Measurements from ENCODE around the gene ZAR1.

ZAR1 gene

GRCh38 chr4:48484494-48485168, 5.4 kb upstream of the ZAR1 start:
- peaks cover 0 to 4% of the 10 kb centered on the region in 2 donors for H3K4me1 ChIP-seq (ENCODE audit: control insufficient read depth in 1 of 2, insufficient read depth in 2 of 2, low read length in 2 of 2)
- no peak overlapping the region for H3K27ac ChIP-seq (ENCODE audit: low read depth, low read length)
- peaks cover 61 to 81% of the 10 kb centered on the region in 2 donors for H3K27me3 ChIP-seq (ENCODE audit: control insufficient read depth in 1 of 2, insufficient read depth in 2 of 2, low read length in 2 of 2)
- no peak overlapping the region for H3K9ac ChIP-seq (ENCODE audit: low read depth in 1 of 2, low read length in 2 of 2)
- H3K36me3 ChIP-seq (ENCODE audit: control insufficient read depth in 1 of 2, insufficient read depth in 2 of 2, low read length in 2 of 2), result no peaks in the 10 kb centered on the region
- no peak overlapping the region for H3K4me3 ChIP-seq (ENCODE audit: low read depth in 1 of 2, low read length in 2 of 2)
- H3K9me3 ChIP-seq (ENCODE audit: control insufficient read depth in 1 of 2, low read length in 2 of 2), result no peaks in the 10 kb centered on the region

DNA sequence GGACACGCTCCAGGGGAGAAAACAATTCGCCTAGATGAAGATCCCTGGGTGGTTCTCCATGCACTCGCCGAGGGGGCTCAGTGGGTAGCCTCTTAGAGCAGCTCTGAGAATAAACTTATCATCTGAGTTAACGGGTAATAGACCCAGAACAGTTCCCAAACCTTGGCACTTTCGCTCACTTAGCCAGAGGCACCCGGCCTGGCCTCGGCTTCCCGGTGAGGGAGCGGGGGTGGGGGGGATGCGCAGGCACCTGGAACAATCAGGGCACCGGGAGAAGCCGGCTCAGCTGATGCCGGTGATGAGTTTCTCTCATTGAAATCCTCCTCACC, 405 bp upstream of the ZAR1 start:
- Histone ChIP-seq H3K27ac (ENCODE audit: low read depth, low read length) (no peak overlapping the region), H3K4me1 (ENCODE audit: control insufficient read depth in 1 of 2, insufficient read depth in 2 of 2, low read length in 2 of 2) (no peaks in the 10 kb centered on the region), H3K36me3 (ENCODE audit: control insufficient read depth in 1 of 2, insufficient read depth in 2 of 2, low read length in 2 of 2) (no peaks in the 10 kb centered on the region), H3K9ac (ENCODE audit: low read depth in 1 of 2, low read length in 2 of 2) (no peak overlapping the region), H3K27me3 (ENCODE audit: control insufficient read depth in 1 of 2, insufficient read depth in 2 of 2, low read length in 2 of 2) (peaks cover 50 to 82% of the 10 kb centered on the region in 2 donors), H3K4me3 (ENCODE audit: low read depth in 1 of 2, low read length in 2 of 2) (peak overlapping the region in 1 of 2 donors; percentile 35), H3K9me3 (ENCODE audit: control insufficient read depth in 1 of 2, low read length in 2 of 2) (no peaks in the 10 kb centered on the region)

- no peak overlapping the region for H3K9ac ChIP-seq (ENCODE audit: low read depth in 1 of 2, low read length in 2 of 2)
These were observed 845 bp downstream of the ZAR1 start for GRCh38 chr4:48490680-48491513.

DNA sequence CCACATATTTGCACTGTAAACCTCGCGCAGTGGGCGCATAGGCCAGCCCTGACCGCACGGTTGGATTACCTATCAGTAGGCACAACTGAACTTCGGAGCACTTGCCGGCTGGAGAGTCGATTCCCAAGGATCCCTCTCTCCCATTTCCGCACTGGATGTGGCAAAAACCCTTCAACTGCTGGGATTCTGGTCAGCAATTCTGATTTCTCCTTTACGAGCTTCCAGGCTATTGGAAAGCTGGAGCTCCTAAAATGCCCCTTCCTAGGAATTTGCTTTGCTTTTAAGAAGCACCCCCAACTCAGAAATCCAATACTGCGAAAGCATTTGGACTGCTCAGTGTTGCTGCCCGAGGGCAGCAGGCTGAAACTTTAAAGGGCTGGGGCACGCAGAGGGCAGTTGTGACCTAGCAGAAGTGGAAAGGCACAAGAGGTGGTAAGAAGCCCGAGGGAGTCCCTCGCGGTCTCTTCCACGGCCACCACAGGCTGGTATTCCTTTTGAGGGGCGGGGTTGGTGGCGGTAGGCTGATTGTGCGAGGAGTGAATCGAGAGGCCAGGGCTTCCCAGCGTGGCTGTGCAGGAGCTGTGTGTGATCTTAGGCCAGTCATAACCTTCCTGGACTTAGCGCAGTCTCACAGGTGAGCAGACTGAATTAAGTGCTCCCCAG, 1.6 kb downstream of the ZAR1 start:
- H3K4me3 ChIP-seq (ENCODE audit: low read depth in 1 of 2, low read length in 2 of 2), result no peak overlapping the region
- H3K9me3 ChIP-seq (ENCODE audit: control insufficient read depth in 1 of 2, low read length in 2 of 2), result no peaks in the 10 kb centered on the region
- peaks cover 37 to 64% of the 10 kb centered on the region in 2 donors for H3K27me3 ChIP-seq (ENCODE audit: control insufficient read depth in 1 of 2, insufficient read depth in 2 of 2, low read length in 2 of 2)
- H3K9ac ChIP-seq (ENCODE audit: low read depth in 1 of 2, low read length in 2 of 2), result no peak overlapping the region
- no peak overlapping the region for H3K27ac ChIP-seq (ENCODE audit: low read depth, low read length)
- no peaks in the 10 kb centered on the region for H3K4me1 ChIP-seq (ENCODE audit: control insufficient read depth in 1 of 2, insufficient read depth in 2 of 2, low read length in 2 of 2)
- peaks cover 0 to 4% of the 10 kb centered on the region in 2 donors for H3K36me3 ChIP-seq (ENCODE audit: control insufficient read depth in 1 of 2, insufficient read depth in 2 of 2, low read length in 2 of 2)

More at GRCh38 chr4:48490680-48491513, 845 bp downstream of the ZAR1 start:
- H3K36me3 ChIP-seq (ENCODE audit: control insufficient read depth in 1 of 2, insufficient read depth in 2 of 2, low read length in 2 of 2), result peaks cover 0 to 2% of the 10 kb centered on the region in 2 donors
- no peak overlapping the region for H3K27ac ChIP-seq (ENCODE audit: low read depth, low read length)
- H3K4me1 ChIP-seq (ENCODE audit: control insufficient read depth in 1 of 2, insufficient read depth in 2 of 2, low read length in 2 of 2), result no peaks in the 10 kb centered on the region
- H3K27me3 ChIP-seq (ENCODE audit: control insufficient read depth in 1 of 2, insufficient read depth in 2 of 2, low read length in 2 of 2), result peaks cover 42 to 70% of the 10 kb centered on the region in 2 donors
- no peak overlapping the region for H3K4me3 ChIP-seq (ENCODE audit: low read depth in 1 of 2, low read length in 2 of 2)
- no peaks in the 10 kb centered on the region for H3K9me3 ChIP-seq (ENCODE audit: control insufficient read depth in 1 of 2, low read length in 2 of 2)

DNA sequence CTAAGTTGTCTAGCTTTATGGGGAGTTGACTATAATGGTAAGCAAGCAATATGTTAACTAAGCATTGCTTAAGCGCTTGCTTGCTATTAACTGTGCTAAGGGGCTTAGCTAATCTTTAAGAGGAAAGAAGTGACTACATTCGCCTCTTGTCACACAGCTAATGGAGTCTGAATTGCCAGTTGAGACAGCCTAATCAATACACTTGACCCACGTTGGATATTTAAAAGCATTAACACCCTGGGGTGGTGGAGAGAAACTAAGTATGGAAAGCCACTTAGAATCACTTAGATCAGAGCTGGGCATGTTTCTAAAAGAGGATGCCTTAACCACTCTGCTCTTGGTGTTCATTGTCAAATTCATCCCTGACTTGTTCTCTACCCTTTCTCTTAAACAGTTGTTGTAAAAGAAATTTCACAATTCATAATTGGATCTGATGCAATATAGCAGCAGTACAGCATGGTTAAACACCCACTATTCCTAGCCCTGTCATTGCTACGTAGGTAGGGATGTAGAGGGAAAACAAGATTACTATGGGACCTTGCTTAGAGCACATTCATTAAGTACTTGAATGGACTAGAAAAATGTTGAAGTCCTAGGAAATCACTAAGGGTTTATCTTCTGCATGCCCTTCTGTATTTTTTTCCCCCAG, 3.5 kb downstream of the ZAR1 start:
- H3K4me3 ChIP-seq (ENCODE audit: low read depth in 1 of 2, low read length in 2 of 2), result no peak overlapping the region
- H3K27me3 ChIP-seq (ENCODE audit: control insufficient read depth in 1 of 2, insufficient read depth in 2 of 2, low read length in 2 of 2), result peaks cover 29 to 47% of the 10 kb centered on the region in 2 donors
- no peaks in the 10 kb centered on the region for H3K9me3 ChIP-seq (ENCODE audit: control insufficient read depth in 1 of 2, low read length in 2 of 2)
- no peak overlapping the region for H3K9ac ChIP-seq (ENCODE audit: low read depth in 1 of 2, low read length in 2 of 2)
- H3K4me1 ChIP-seq (ENCODE audit: control insufficient read depth in 1 of 2, insufficient read depth in 2 of 2, low read length in 2 of 2), result no peaks in the 10 kb centered on the region
- no peak overlapping the region for H3K27ac ChIP-seq (ENCODE audit: low read depth, low read length)
- peaks cover 0 to 4% of the 10 kb centered on the region in 2 donors for H3K36me3 ChIP-seq (ENCODE audit: control insufficient read depth in 1 of 2, insufficient read depth in 2 of 2, low read length in 2 of 2)

GRCh38 chr4:48495941-48496340, 5.9 kb downstream of the ZAR1 start:
- H3K27me3 ChIP-seq (ENCODE audit: control insufficient read depth in 1 of 2, insufficient read depth in 2 of 2, low read length in 2 of 2), result peaks cover 10 to 24% of the 10 kb centered on the region in 2 donors
- H3K9ac ChIP-seq (ENCODE audit: low read depth in 1 of 2, low read length in 2 of 2), result no peak overlapping the region
- H3K4me1 ChIP-seq (ENCODE audit: control insufficient read depth in 1 of 2, insufficient read depth in 2 of 2, low read length in 2 of 2), result no peaks in the 10 kb centered on the region
- H3K27ac ChIP-seq (ENCODE audit: low read depth, low read length), result no peak overlapping the region
- H3K9me3 ChIP-seq (ENCODE audit: control insufficient read depth in 1 of 2, low read length in 2 of 2), result no peaks in the 10 kb centered on the region
- peaks cover 5 to 25% of the 10 kb centered on the region in 2 donors for H3K36me3 ChIP-seq (ENCODE audit: control insufficient read depth in 1 of 2, insufficient read depth in 2 of 2, low read length in 2 of 2)
- no peak overlapping the region for H3K4me3 ChIP-seq (ENCODE audit: low read depth in 1 of 2, low read length in 2 of 2)

DNA sequence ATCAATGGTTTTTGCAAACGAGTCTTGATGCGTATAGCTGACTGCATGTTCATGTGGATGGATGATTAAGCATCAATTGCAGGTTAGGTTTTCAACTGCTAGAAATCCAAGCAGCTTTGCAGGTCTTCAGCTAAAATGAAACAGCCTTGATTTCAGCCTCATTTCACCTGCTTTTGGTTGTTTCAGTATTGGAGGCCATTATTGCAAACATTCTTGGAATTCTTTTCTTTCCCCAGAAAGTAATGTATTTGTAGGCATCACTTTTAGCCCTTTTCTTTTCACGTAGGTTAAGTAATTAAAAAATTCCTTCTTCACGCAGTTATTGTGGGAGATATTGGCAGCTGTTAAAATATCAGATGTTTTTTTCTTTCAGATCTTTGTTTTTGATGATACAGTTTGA, 8.8 kb downstream of the ZAR1 start:
- no peak overlapping the region for H3K27ac ChIP-seq (ENCODE audit: low read depth, low read length)
- no peaks in the 10 kb centered on the region for H3K4me1 ChIP-seq (ENCODE audit: control insufficient read depth in 1 of 2, insufficient read depth in 2 of 2, low read length in 2 of 2)
- no peaks in the 10 kb centered on the region for H3K27me3 ChIP-seq (ENCODE audit: control insufficient read depth in 1 of 2, insufficient read depth in 2 of 2, low read length in 2 of 2)
- no peak overlapping the region for H3K4me3 ChIP-seq (ENCODE audit: low read depth in 1 of 2, low read length in 2 of 2)
- peaks cover 8 to 35% of the 10 kb centered on the region in 2 donors for H3K36me3 ChIP-seq (ENCODE audit: control insufficient read depth in 1 of 2, insufficient read depth in 2 of 2, low read length in 2 of 2)
- H3K9me3 ChIP-seq (ENCODE audit: control insufficient read depth in 1 of 2, low read length in 2 of 2), result no peaks in the 10 kb centered on the region
- H3K9ac ChIP-seq (ENCODE audit: low read depth in 1 of 2, low read length in 2 of 2), result no peak overlapping the region

GRCh38 chr4:48499551-48500066, 9.6 kb downstream of the ZAR1 start:
- no peak overlapping the region for H3K4me3 ChIP-seq (ENCODE audit: low read depth in 1 of 2, low read length in 2 of 2)
- no peak overlapping the region for H3K9ac ChIP-seq (ENCODE audit: low read depth in 1 of 2, low read length in 2 of 2)
- H3K4me1 ChIP-seq (ENCODE audit: control insufficient read depth in 1 of 2, insufficient read depth in 2 of 2, low read length in 2 of 2), result no peaks in the 10 kb centered on the region
- H3K27me3 ChIP-seq (ENCODE audit: control insufficient read depth in 1 of 2, insufficient read depth in 2 of 2, low read length in 2 of 2), result no peaks in the 10 kb centered on the region
- H3K36me3 ChIP-seq (ENCODE audit: control insufficient read depth in 1 of 2, insufficient read depth in 2 of 2, low read length in 2 of 2), result peaks cover 8 to 38% of the 10 kb centered on the region in 2 donors
- H3K9me3 ChIP-seq (ENCODE audit: control insufficient read depth in 1 of 2, low read length in 2 of 2), result no peaks in the 10 kb centered on the region
- no peak overlapping the region for H3K27ac ChIP-seq (ENCODE audit: low read depth, low read length)

DNA sequence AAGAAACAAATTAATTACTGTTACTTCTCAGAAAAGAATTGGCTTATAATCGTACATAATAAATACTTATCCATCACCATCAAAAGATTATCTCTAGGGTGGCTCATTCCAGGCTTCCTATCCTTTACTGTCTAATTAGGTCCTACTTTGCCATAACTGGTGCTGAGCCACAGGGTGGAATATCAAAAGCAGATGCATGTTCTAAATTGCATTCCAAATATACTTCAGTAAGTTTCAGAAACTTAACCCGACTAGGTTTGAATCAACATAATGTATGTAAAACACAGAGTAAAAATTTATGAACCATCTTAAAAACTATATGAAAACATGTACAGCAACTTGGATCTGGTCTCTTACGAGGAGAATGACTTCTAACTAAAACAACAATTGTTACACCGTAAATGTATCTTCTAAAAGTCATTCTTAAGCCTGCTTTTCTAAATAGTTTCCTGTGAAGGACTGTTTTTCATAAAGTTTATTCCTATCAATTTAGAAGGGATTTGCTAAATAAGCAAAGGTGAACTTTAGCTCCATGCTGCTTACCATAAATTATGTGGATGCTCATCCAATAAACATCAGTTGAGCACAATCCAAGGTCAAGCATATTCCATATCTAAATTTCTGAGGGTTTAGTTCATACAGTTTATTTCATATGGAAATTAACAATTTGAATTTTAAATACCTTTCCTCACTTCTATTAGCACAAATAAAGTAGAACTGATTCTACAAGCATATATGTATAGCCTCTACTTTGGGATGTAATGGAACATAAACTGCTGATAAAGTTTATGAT, 13.4 kb downstream of the ZAR1 start:
- Histone ChIP-seq H3K4me3 (ENCODE audit: low read depth in 1 of 2, low read length in 2 of 2) (no peak overlapping the region), H3K27ac (ENCODE audit: low read depth, low read length) (no peak overlapping the region), H3K9ac (ENCODE audit: low read depth in 1 of 2, low read length in 2 of 2) (no peak overlapping the region), H3K4me1 (ENCODE audit: control insufficient read depth in 1 of 2, insufficient read depth in 2 of 2, low read length in 2 of 2) (no peaks in the 10 kb centered on the region), H3K36me3 (ENCODE audit: control insufficient read depth in 1 of 2, insufficient read depth in 2 of 2, low read length in 2 of 2) (peaks cover 16 to 56% of the 10 kb centered on the region in 2 donors), H3K27me3 (ENCODE audit: control insufficient read depth in 1 of 2, insufficient read depth in 2 of 2, low read length in 2 of 2) (no peaks in the 10 kb centered on the region), H3K9me3 (ENCODE audit: control insufficient read depth in 1 of 2, low read length in 2 of 2) (no peaks in the 10 kb centered on the region)

Data from duodenal mucosa (tissue), 2 donors.